AG20443 (cell line): ENCODE data around the gene KLHL8.
"Not testable (repeated sequence)": the region's sequence is repeated elsewhere in the genome, so short reads cannot be mapped to it uniquely, and the experiment has no call there.

Experiments used
- DNase-seq: peaks from one replicate; pipeline ENCODE4 v3.0.0; 2012; ENCODE audit warnings: low spot score, mixed read lengths

KLHL8 gene

DNA sequence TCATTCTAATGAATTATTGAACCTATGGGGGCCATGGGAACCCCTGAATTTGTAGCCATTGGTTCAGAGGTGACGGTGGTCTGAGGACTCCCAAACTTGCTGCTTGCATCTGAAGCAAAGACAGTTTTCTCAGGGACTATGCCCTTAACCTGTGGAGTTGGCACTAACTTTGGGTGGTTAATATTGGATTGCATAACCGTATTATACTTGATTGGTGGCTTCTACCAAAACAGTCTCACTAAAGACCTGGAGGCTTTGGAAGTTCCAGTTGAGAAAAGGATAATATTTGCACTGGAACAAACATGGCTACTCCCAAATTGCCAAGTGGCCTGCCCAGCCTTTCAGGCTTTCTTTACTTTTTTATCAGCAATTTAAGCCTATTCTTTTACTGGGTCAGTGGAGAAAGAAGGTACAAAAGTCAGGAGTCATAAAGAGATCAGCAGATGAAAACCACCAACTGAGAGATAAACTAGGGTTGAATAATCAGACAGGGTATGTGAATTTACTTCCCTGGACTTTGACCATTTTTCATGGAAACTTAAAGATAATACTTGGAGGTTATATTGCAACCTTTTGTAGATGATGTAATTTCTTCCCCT is 7.9 kb upstream of the KLHL8 start:
- no peak for DNase-seq

DNA sequence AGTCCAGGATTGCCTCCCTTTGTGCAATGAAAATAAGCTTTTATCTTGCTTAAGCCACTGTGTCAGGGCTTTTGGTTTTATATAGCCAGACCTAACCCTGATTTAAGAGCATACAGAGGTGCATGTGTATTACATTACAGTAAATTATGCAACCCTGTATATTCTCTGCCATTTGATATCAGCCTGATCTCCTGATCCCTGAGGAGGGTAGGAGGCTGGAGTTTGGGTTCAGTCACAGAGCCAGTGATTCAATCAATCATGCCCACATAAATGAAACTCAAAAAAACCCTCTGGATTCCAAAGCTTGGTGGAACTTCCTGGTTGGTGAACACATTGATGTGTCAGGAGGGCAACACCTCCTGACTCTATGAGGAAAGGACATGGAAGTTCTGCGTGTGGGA is 7.3 kb upstream of the KLHL8 start:
- no peak for DNase-seq

GRCh38 chr4:87225936-87226335 is 5.5 kb upstream of the KLHL8 start:
- no peak for DNase-seq

DNA sequence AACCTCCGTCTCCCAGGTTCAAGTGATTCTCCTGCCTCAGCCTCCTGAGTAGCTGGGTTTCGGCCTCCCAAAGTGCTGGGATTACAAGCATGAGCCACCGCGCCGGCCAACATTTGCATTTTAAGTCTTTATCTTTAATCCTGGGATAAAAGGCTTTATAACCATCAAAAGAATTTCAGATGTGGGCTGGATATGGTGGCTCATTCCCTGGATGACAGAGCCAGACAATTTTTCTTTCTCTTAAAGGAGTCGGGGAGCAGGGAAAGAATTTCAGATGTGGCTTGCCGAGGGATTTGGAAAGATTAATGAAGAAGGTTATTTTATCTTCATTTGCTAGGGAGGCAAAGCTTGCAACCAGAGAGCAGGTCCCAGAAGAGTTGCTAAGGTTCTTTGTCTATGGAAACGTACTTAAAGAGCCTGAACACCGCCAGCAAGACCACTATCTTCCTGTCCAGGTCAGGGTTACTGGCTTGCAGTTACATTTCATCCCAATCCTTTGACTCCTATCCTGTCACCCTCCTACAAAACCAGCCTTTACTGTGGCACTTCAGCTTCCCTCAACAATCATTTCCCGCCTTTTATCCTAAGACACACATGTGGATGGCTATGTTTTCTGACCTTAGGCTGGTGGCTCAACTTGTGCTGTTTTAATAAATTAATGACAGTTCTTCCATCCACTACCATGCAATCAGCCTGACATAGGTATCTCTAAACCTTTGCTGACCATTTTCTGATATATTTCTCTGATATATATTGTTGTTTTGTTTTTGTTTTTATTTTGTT is 3.9 kb upstream of the KLHL8 start:
- DNase-seq = no peak

- DNase-seq = peak; percentile 61
Observed at GRCh38 chr4:87219632-87220093, 755 bp downstream of the KLHL8 start.

GRCh38 chr4:87217235-87217763 is 3.1 kb downstream of the KLHL8 start:
- DNase-seq = not testable (repeated sequence)

- DNase-seq = no peak
Observed at GRCh38 chr4:87216469-87216868, 3.9 kb downstream of the KLHL8 start.

DNA sequence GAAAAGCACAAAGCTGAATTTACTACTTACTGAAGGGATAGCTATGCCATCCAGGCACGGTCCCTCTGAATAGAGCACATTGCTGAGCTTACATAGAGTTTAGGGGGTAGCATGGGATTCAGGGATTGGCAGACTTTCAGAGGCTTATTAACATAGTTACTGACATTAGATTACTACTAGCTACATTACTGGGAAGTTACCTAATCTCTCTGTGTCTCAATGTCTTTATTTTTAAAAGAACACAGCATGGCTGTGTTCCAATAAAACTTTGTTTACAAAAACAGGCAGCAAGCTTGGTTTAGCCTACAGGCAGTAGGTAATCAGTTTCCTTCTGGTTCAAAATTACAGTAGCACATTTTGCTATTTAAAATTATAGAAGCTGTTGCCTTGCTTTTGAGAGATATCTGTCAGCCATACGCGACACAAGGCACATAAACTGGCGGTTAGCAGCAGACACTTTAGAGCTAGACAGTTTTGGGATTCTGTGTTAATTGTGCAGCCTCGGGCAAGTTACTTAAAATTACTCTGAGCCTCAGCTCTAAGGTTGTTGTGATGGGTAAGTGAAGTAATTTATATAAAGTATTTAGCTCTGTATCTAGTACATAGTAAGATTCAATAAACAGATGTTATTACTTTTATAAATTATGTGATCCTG is 6.9 kb downstream of the KLHL8 start:
- no peak for DNase-seq

GRCh38 chr4:87211249-87211952 is 9.0 kb downstream of the KLHL8 start:
- no peak for DNase-seq

DNA sequence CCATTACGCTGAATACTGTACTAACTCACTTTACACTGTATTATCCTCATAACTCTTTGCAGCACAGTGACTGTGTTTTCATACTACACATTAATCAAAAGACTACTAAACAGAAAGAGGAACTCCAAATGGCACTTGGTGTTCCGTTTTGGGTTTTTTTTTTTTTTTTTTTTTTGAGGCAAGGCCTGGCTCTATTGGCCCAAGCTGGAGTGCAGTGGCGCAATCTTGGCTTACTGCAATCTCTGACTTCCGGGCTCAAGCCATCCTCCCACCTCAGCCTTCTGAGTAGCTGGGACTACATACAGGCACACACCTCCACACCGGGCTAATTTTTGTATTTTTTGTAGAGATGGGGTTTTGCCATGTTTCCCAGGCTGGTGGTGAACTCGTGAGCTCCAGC is 10.7 kb downstream of the KLHL8 start:
- DNase-seq = peak; percentile 45

DNA sequence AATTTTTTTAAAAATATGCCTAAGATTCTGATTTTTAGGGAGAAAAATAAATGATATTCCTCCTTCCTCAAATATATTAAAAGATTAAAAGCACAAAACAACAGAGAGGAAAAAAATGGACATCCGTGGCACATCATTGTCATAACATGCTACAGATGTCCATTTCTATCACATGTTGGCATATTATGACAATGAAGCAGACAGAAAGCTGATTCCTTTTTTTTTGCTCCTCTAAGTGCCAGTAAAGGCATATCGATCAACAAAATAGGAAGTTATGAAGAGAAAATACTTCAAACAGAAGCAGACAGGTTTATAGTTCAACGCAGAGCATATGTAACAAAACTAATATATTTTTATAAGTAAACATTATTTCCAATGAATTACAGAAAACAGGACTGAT is 11.2 kb downstream of the KLHL8 start:
- no peak for DNase-seq

GRCh38 chr4:87204559-87204958 is 15.9 kb downstream of the KLHL8 start:
- DNase-seq = no peak

DNA sequence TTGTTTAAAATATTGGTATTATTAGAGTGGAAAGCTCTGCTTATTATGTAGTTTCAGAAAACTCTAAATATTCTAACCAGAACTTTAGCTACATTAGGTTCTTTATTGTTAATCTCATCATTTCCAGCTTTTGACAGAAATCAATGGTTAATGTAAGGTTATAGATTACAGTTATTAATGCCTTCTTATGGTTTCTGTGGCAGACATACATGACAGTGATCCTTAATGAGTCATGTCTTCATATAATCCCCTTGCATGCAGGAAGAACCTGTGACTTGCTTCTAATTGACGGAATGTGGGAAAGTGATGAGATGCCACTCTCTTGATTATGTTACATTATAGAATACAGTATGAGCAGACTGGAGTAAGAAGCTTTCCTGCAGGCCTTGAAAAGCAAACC is 23.5 kb downstream of the KLHL8 start:
- no peak for DNase-seq

DNA sequence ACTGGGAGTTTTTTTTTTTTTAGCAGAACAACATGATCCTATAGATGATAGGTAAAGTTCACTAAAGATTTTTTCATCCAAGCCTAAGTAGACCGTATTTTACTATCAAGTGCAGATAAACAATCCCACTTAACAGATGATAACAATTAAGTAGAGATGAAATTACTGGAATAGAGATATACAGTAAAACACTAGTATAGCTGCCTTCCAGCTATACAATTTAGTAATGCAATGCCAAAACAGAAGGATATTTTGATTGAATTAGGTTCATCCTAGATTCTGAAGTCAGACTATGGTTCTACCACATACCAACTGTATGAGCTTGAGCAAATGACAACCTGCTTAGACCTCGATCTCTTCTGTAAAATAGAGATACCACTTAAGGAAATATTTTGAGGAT is 24.3 kb downstream of the KLHL8 start:
- no peak for DNase-seq

DNA sequence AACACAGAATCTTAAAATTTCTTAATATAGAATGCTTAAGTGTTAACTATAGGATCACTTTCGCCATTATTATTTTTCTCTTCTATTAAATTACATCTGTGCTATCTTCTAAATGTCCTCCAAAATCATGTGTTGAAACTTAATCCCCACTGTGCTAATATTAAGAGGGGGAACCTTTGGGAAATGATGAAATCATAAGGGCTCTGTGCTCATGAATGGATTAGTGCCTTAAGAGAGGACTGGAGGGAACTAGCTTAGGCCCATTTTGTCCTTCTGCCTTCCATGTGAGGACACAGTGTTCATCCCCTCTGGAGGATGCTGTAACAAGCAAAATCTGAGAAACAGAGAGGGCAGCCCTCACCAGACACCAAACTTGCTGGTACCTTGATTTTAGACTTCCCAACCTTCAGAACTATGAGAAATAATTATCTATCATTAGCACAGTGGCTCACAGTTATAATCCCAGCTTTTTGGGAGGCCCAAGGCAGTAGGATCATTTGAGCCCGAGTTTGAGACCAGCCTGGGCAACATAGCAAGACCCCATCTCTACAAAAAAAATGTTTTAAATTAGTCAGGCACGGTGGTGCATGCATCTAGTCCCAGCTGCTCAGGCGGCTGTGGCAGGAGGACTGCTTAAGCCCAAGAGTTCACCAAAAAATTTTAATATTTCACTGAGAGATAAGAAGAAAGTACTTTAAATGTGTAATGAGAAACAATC is 26.3 kb downstream of the KLHL8 start:
- no peak for DNase-seq

DNA sequence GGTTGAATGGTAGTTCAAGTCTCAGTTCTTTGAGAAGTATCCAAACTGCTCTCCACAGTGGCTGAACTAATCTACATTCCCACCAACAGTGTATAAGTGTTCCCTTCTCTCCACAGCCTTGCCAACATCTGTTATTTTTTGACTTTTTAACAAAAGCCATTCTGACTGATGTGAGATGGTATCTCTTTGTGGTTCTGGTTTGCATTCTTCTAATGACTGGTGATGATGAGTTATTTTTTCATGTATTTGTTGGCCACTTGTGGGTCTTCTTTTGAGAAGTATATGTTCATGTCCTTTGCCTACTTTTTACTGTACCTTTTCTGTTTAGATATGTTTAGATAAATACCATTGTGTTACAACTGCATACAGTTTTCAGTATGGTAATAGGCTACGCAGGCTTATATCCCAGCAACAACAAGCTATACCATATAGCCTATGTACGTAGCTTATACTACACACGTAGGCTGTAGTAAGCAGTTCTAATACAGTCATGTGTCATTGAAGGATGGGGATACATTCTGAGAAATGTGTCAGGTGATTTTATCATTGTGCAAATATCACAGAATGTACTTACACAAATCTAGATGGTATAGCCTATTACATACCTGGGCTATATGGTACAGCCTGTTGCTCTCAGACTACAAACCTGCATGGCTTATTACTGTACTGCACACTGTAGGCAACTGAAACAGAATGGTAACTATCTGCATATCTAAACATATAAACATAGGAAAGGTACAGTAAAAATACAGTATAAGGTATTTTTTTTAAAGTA is 28.1 kb downstream of the KLHL8 start:
- DNase-seq = no peak

DNA sequence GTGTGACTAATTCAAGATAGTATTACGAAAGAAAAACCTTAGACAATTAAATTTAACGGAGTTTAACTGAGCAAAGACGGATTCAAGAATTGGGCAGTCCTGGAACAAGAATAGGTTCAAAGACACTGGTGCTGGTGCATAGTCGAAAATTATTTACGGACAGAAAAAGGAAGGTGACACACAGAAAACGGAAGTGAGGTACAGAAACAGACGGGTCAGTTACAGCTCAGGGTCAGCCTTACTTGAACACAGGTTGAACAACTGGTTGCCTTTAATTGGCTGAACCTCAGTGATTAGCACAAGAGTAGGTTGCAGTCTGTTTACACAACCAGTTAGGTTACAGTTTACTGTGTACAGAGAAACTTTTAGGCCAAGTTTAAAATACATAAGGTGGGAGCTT is 31.5 kb downstream of the KLHL8 start:
- no peak for DNase-seq

DNA sequence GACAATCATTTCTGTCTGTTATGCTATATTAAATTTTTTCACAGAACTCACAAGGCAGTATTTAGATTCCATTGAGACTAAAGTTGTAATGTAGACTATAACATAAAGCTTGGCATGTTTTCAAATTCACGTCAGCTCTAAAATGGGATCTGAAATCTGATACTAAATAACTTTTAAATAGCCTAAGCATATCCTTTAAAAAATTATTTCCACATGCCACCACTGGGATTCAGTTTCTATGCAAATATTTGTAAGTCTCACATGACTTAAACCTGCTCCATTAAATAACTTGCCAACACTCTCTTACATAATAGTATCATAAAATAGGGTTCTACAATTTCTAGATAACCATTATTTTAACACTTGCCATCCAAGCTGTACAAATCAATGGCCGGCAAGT is 32.4 kb downstream of the KLHL8 start:
- DNase-seq = no peak

DNA sequence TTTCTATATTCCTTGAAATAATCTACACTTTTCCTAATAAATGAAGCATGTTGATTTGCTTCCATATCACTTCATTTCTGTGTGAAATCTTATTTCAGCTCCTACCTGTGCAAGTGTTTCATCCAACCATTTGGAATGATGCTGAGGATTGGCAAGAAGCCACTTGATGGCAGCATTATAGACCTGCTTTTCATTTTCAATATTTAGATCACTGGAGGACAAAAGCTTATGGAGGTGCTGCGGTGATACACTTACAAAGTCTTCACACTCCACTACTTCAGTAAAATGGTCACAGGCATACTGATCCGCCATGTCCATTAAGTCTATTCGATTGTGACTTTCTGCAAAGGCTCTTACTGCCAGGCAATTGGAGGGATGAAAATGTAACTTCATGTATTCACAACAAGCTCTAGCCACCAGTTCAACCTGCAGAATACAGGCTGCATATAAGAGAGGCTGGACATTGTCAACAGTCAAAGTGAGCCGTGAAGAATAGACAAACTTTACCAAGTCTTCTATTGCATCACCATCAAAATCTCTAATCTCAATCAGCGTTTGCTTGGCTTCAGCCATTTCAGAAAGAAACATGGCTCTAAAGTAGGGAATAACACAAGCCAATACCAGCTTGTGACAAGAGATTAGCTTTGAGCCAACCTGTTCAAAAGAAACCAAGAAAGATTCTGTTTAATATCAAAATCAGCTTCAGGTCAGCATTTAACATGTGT is 35.1 kb downstream of the KLHL8 start:
- DNase-seq = no peak

- no peak for DNase-seq
Observed at GRCh38 chr4:87180767-87181166, 39.7 kb downstream of the KLHL8 start.
